ENCODE results near the gene CHMP6. TPM values are rescaled to one million over a fixed set of nuclear protein-coding genes. Genes with fewer than 3 reads are reported as not detected.

Gene CHMP6
- total and polyA plus RNA-seq, 9 of the 15 experiments (the other 6 are each of a cell fraction or from before 2014, with no cell fraction given), result 0.25 to 30.4 (median 13.4) TPM

GRCh38 chr17:81045590-81046095, 54.0 kb downstream of the CHMP6 start (continued):
- TF ChIP-seq VEZF1 (CRISPR knock-in tag; IDR thresholded peaks at IDR 0.05) (no peak), ADNP (tag; IDR thresholded peaks at IDR 0.05) (no peak), BRD9 (IDR thresholded peaks at IDR 0.05; ENCODE audit: low read depth, partially characterized antibody) (no peak), DNMT1 (IDR thresholded peaks at IDR 0.05) (no peak), ESRRB (CRISPR knock-in tag; IDR thresholded peaks at IDR 0.05; ENCODE audit: borderline replicate concordance) (no peak)

GRCh38 chr17:81046132-81046769, 54.6 kb downstream of the CHMP6 start:
- H3K9me3 ChIP-seq (replicated peaks; ENCODE audit: control insufficient read depth, insufficient read depth, low read depth, low read length), result no peaks in the 10 kb centered on the region
- peaks cover 31% of the 10 kb centered on the region for H4K20me1 ChIP-seq (replicated peaks; ENCODE audit: control insufficient read depth, insufficient read depth, low read length)
- DNase-seq (ENCODE audit: extremely low read depth in 1 of 4, low spot score in 3 of 4) (no peak), ATAC-seq (no peak), FAIRE-seq (no peak)
- peaks cover 10% of the 10 kb centered on the region; the same call in 1 of the 3 replicates for H3K36me3 ChIP-seq (ENCODE audit: control insufficient read depth, insufficient read depth, low read length)
- in situ Hi-C loops (cut with MboI) (no loop called here), intact Hi-C loops (cut with micrococcal nuclease) (no loop called here)
- no peak overlapping the region for H3K27ac ChIP-seq (ENCODE audit: extremely low read depth, low read depth, low read length)
- H3K9ac ChIP-seq (ENCODE audit: insufficient read depth in 1 of 2, low read depth in 2 of 2, low read length in 2 of 2), result peak overlapping the region in 1 of 2 experiments; percentile 24; a peak in 1 of 4 replicates
- WGBS (ENCODE audit: insufficient coverage, low coverage, missing lambda C conversion rate), result 81% methylated on average over 13 of the region's 17 CpGs
- H3K79me2 ChIP-seq (ENCODE audit: control insufficient read depth, insufficient read depth, low read length), result peaks cover 78% of the 10 kb centered on the region
- H2AFZ ChIP-seq (ENCODE audit: low read depth, low read length), result no peak overlapping the region
- H3K9me1 ChIP-seq (ENCODE audit: control insufficient read depth, insufficient read depth, low read length), result peaks cover 13% of the 10 kb centered on the region
- no peaks in the 10 kb centered on the region for H3K27me3 ChIP-seq (ENCODE audit: control insufficient read depth in 2 of 2, insufficient read depth in 2 of 2, low read length in 2 of 2)
- no TSS peak for BruUV-seq (replicated peaks)
- ChIA-PET POLR2A (interaction anchor here (0.7 to 1.2 kb wide), 3 partner anchors 8 to 177 kb away, joined by 4 to 6 read pairs (median 5); partner anchors contain the start of gene CEP131), CTCF (ENCODE audit: low intra/inter-chr PET ratio) (no interaction called here)
- H3K4me1 ChIP-seq (replicated peaks in 1 of 2; ENCODE audit: control insufficient read depth in 2 of 2, insufficient read depth in 2 of 2, low read length in 2 of 2), result peaks cover 16 to 78% of the 10 kb centered on the region in 2 experiments; a peak in 4 of 5 replicates
- no peak overlapping the region for H3K4me3 ChIP-seq
- H3K4me2 ChIP-seq (ENCODE audit: insufficient read depth, low read length), result no peak overlapping the region
- no peak for TF ChIP-seq MGA (IDR thresholded peaks at IDR 0.05)
- TF ChIP-seq BCOR (IDR thresholded peaks at IDR 0.05), result 0 out of 2 replicates have a peak, but pooled peaks have one; percentile 18
